Measurements from ENCODE around the gene PCK1.

PCK1 gene

DNA sequence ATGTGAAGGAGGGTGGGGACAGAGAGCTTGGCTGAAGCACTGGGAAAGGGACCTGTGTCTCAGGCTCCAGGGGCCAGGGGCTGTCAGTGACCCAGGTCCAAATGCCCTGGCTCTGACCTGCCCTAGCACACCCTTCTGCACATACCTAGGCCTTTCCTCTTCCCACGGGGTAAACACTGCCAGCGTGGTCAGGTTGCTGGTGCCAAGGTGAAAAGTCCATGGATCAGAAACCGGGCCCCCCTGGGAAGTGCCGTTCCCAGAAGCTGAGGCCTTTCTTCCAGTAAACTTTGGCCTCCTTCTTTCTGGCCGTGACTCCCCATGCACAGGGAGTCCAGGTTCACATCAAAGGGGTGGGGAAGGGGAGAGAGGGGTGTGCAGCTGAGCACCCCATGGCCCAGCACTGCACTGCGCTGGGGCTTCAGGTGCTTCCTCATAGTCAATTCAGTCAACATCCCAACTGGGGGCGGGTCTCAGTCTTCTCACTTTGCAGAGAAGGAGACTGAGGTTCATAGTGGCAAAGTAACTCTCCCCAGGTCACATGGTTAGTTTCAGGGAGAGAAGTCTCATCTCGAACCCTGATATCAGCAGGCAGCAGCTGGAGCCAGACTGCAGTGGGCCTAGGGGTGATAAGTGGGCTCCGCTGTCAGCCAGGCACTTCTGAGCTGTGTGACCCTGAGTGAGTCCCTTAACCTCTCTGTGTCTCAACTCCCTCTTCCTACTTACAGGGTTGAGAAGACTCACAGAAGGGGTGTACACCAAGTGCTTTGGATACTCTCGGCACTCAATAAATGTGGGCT is 17.0 kb downstream of the PCK1 start:
- no peak for DNase-seq

DNA sequence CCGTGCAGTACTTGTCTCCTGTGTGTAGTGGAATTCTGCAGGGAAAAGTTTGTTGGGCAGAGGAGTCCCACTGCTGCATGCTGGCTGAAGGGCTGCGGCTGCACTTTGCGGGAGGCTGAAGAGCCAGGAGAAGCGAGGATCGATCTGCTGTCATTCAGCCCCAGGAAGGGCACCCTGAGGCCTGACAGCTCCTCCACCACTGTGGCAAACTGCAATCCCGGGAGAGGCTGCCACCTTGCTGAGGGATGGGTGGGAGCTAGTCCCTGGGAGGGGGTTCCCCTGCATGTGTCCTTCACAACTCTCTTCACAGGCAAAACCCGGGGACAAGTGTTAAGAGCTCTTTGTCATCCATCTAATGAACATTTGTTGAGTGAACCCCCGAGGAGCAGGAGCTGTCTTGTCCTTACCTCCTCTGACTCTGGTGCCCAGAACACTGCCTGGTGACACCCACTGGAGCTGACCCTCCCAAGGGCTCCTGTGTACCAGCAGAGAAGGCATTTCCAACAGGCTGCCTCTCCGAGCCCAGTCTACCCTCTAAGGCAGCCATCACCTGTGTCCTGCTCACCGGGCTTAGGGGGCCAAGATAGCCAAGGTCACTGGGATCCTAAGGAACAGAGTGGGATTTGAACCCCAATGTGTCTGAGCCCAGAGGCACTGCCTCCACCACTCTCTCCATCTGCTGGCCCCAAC is 17.7 kb downstream of the PCK1 start:
- no peak for DNase-seq

DNA sequence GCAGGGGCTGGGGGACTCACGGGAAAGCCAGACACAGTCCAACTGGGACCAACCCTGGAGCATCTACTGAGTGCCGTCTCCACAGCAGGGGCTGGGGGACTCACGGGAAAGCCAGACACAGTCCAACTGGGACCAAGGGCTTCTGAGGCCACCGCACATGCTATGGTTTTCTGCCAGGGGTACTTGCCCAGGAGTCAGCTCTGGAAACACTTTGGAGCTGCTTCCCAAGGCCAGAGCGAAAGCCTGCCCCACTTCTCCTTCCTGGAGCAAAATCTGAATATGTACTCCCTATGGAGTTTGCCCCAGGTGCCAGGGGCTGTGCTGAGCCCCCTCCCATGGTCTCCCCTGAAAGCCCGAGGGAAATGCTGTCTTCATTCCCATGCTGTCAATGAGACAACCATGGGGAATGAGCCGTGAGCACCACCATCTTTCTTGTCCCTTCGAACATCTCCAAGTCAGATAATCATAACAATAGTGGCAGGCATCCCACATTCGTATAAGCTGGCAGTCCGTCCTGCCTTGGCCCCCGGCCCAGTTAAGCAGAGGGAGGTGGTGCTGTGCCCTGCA is 18.5 kb downstream of the PCK1 start:
- no peak for DNase-seq

DNA sequence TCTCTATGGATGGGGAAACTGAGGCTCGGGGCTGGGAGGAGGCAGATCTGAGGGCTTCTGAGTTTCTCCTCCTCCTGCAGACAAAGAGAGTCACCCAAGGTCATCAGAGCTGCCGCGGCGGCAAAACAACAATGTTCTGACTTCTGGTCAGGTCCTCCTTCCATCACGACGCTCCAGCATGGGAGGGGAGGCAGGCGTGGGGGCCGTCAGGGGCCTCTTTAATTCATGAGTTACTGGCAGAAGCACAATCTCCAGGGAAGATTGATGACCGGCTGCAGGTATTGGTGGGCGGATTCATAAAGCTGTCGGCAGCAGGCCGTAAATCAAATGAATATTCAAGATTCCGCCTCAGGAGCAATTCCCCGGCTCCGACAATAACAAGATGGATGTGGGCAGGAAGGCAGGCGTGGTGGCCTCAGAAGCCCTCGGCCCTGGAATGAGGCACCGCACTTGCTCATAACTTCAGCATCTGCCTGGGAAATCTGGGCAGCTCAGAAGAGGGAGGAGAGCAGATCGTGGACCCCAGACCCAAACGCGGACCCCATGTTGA is 19.1 kb downstream of the PCK1 start:
- no peak for DNase-seq

DNA sequence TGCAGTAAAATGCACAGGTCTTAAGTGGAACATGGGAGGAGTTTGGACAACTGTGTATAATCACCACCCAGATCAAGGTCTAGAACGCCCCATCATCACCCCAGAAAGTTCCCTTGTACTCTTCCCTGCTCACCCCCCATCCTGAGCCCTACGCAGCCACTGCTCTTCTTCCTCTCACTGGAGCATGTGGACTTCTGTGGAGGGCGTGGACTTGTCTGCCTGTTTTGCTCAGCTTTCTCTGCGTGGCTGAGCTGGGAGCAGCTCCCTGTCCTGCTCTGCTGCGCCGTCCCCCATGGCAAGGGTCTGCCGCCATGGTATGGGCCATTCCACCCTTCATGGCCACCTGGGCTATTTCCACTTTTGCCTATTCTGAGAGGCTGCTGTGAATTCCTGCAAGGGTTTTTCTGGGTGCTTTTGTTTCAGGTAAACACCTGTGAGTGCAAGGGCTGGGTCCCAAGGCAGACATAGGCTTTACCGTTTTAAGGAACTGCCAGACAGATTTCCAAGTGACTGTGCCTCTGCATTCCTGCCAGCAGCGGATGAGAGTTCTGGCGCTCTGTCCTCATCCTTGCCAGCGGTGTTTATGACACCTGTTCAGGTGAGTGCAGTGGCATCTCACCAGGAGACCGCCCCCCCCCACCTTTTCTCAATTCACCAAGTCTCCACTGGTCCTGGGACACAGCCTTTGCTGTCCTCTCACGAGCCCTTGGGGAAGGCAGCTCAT is 19.7 kb downstream of the PCK1 start:
- no peak for DNase-seq

DNA sequence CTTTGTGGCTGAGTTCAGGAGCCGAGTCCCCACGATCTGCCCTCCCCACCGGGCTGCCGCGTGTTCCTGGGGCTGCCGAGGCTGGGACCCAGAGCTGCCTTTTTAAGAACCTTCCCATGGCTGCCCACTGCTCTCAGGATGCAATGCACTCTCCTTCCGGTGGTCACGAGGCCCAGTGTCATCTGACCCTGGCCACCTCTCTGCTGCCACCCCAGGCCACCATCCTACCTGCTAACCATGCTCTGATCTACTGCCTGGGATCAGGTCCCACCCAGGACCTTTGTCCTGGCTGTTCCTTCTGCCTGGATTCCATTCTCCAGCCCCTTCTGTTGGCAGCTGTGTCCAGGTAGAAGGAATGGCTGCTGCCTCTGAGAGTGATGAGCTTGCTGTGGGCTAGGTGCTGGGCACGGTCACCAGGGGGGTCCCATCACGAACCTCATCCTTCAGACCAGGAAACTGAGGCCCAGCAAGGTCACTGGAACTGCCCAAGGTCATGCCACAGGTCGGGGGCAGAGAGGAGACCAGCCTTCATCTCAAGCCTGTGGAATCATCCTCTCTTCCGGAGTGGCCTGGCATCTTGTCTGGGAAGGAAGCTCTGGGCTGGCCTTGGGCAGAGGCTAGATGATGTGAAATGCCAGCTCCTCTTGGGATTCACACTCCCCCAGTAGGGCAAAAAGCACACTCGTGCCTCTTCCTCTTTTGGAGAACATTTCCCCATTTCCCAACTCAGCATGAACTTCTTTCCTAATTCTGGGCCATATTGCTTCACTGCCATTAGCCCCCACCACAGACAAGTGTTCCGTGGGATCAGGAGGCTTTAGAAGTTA is 20.5 kb downstream of the PCK1 start:
- no peak for DNase-seq

DNA sequence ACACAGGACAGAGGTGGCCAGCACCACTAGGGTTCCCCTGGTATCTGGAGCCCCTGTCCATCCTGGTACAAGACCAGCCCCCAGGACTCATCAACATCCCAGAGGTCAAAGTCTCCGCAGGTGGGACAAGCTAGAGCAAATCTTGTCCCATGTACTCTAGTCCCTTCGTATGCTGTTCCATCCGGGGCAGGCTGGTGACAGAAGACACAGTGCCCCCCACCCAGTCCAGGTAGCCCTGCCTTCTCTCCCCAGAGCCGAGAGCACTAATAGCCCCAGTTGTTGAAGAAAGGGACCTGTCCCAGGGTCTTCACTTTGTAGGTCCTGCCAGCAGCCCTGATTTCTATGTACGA is 21.1 kb downstream of the PCK1 start:
- DNase-seq, result no peak

DNA sequence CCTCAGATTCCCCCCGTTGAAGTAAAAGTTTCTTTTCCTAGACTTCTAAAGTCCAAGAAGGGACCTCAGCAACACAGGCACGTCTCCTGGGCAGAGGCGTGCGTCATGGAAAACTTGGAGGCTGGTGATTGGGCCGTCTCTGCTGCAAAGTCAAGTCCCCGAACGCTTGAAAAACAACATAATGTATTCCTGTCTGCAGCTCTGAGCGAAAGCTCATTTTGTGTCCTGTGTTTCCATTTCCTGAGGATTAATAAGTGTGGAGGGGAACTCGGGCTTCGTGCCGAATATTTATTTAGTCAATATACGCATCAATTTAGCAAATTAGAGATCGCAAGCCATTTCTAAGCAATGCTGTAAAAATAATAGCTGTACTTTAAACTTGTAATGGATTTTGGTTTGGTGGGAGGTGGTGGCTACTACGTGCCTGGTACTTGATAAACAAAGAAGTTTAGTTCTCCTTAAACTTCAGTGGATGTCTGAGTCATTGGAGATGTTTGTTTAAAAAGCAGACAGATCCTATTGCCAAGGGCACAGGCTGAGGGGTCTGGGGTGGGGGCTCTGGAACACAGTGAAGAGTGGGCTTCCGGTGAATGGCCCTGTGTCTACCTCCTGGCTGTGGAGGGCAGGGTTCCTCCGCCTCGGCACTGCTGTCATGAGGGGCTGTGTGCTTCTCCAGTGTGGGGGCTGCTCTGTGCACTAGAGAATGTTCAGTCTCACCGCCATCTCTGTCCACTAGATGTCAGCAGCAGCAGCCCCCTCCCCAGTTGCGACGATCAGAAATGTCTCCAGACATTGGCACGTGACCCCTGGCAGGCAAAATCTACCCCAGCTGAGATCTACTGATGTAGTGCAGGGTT is 21.8 kb downstream of the PCK1 start:
- DNase-seq, result no peak

DNA sequence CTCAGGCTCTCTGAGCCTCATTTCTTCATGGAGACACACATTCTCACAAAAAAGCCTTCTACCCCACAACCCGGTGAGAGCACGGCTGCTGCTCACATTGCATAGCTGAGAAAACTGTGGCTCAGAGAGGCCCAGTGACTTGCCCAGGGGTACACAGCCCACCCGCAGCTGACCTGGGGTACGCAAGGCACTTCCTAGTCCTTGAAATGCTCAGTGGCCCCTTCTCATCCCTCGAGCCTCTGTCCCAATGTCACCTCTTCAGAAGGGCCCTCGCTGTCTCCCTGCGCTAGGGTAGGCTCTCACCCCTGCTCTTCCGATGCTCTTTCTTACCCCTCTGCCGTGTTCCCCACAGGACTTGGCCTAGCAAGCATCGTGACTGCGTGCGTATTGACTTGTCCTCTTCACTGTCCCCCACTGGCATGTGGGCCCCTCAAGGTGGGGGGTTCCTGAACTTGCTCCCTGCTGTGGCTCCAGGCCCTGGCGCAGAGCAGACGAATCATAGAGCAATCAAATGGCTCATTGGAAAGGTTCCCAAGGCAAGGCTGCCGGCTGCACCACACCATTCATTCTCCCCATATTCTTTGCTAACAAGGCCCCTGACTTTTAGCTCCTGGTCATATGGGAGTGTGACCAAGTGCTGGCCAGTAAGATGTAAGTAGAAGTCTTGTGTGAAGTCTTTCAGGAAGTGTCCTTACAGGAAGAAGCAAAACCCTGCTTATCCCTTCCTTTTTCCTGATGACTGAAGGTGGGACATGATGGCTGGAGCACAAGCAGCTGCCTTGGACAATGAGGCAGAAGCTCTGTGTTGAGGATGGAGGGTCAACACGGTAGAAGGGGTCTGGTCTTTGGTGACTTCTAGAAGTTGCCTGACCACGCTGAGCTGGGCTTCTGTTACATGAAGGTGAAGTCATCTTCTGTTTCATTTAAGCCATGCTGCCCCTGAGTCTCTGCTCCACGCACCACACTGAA is 22.7 kb downstream of the PCK1 start:
- no peak for DNase-seq

DNA sequence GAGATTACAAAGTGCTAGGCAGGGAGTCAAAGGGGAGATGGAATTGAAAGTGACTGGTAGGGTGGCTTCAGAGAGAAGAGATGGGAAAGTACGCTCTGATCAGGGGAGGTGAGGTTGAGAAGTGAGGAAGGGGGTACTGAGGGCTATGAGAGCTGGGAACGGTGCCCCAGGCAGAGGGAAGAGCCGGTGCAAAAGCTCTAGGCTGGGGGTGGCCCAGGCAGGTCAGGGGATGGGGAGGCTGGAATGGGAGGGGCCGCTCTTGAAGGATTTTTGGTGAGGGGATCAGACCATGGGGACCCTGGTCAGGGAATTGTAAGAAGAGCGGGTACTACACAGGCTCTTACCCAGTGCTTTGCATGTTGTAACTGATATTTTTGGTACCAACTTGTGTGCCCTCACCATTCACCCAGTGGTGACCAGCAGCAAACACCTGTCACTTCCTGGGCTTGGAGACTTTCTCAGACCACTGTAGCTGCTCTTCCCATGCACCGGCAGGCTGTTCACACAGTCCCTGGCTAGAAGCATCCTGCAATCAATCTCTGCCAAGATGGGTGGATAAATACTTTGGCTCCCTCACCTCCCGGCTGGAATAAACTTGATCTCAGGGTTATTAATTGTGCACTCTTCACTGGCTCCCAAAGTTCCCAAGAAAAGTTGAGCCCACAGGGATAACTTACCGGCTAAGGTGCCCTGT is 24.0 kb downstream of the PCK1 start:
- DNase-seq, result no peak

DNA sequence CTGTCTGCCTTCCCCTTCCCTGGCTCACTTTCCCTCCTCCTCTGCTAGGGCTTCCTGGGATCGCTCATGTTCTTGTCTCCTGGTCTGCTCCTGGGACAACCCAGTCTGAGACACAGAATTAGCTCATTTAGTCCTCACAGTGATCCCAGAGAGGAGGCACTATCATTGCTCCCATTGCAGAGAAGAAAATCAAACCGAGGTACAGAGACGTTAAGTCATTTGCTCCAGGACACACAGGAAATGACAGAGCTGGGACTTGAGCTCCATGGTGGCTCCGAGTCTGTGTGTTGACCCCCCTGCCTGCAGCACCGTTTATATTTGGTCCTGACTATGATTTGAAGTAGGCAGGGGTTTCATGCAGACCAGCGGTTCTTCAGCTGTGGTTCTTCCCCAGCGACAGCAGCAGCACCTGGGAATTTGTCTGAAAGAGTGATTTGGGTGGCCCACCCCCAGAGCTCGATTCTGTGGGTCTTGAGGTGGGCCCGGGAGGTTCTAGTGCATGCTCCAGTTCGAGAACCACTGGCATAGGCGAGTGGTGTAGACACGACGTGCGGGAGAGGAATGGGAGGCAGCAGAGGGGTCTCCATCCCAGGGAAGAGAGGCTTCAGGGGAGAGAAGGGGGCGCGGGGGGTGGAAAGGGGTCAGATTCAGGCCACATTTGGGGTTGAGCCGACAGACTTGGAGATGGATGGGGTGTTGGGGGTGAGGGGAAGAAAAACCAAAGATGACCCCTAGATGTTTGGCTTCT is 24.7 kb downstream of the PCK1 start:
- DNase-seq, result no peak

DNA sequence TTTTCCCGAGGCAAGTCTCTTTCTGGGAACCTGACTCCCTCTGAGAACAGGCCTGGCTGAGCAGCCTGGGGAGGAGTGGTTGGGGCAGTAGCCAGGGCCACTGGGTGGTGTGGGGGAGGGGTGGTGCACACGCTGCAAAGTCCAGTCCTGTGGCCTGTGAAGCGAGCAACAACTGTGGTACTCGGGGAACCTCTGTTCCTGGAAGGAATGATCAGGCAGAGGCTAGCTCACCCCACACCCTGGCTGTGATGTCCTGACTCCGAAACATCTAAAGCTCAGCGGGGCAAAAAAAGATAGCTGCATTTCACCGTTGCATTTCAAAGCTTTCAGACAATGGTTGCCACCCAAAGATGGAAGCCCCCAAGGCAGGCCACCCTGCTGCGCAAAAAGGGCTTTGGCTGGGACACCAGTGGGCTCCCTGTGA is 25.5 kb downstream of the PCK1 start:
- DNase-seq, result no peak

DNA sequence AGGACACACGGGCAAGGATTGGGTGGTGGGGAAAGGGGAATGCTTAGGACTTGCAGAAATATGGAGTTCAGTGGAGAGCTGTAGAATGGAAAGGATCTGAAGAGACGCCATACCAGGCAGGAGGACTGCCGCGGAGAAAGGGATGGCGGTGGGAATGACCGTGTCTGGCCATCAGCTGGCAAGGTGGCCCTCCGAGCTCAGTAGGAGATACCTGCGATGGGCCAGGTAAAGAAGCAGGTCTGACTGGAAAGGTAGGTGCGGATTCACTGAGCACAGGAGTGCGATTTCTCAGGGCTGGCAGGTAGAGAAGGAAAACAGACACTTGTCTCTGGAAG is 26.0 kb downstream of the PCK1 start:
- no peak for DNase-seq

DNA sequence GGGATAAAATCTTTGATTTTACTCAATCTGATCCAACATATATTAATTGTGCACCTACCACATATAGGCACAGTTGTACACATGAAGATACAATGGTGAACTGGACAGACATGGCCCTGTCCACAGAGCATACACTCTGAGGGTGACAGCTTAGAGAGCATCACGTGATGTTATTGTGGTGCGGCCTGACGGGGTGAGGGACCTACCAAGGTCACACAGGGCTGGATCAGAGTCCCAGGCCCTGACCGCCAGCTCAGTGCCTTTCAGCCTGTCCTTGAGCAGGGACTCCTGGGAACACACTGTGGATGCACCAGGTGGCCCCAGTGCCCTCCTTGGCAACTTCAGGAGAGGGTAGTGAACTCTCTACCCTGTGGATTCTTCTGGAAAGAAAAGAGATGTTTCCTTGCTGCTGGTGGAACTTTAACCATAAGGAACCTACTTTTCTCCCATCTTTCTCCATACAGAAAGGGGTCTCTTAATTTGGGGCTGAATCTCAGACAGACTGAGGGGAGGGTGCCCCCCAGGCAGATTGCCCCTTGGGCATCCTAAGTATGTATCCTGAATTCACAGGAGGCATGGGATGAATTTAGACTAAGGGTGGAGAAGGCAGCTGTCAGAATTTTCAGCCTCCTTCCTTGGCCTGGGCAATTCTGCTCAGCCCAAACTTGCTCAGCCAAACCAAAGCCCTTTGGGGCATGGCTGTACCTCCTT is 26.5 kb downstream of the PCK1 start:
- no peak for DNase-seq

DNA sequence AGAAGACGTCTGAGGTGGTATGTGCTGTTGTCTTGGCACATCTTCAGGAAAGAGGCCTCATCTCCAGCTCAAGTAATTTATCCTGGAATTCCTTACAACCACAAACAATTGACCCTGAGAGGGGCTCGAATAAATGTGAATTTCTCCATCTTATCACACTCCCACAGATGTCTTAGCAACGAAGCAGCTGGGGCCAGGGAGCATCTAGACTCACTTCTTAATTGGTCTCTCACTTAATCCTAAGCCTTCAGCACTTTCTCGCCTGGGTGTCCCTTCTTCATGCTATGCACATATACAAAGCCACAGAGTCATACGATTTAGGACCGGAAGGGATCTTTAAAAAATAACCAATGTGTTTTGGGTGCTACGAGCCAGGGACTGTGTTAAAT is 27.1 kb downstream of the PCK1 start:
- DNase-seq, result no peak

DNA sequence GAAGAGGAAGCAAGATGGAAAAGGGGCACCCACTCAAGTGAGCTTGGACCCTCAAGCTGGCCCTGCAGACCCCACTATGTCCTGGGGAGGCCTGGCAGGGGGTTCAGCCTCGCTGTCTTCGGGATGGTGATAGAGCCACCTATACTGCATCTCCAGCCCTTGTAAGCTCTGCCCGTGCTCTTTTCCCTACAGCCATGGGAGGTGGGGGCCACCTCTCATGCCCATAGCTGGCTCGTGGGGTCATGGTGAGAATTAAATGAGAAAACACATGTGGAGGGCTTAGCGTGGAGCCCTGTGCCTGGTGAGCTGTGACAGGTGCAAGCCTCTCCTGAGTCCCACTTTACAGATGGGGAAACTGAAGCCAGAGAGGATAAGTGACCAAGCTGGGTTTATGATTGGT is 27.7 kb downstream of the PCK1 start:
- DNase-seq, result no peak

DNA sequence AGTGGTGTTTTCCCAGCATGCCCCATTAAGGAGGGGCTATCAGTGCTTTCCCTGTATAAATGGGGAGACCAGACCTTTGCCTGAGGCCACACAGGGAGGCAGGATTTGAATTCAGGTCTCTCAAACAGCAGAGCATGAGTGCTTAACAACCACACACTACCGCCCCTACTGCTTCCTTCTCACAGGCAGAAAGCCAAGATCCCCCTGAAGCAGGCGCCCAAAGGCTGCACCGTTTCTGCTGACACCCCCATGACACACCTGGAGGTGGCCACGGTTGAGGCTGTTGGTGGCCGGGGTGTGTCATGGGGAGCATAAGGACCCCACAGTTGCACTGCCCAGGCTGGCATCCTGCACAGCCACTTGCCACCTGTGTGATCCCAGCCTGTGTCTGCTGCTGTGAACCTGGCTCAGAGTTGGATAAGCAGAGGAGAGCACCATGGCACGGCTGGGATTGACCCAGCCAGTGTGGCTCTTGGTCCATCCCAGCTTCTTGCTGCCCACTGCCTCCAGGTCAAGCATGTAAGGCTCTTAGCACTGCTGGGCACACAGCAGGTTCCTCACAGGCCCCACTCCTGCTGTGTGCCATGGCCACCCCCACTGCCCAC is 28.3 kb downstream of the PCK1 start:
- DNase-seq, result no peak
